CD4-positive, alpha-beta T cell treated with Interleukin-17A for 4 hours (primary cell): Measurements from ENCODE around the gene KRT9.
"Not testable (repeated sequence)": the region's sequence is repeated elsewhere in the genome, so short reads cannot be mapped to it uniquely, and the experiment has no call there.

Experiments
- DNase-seq: peaks from one replicate; pipeline ENCODE4 v3.0.0-alpha.2; 2020; ENCODE audit warnings: mixed read lengths

Gene KRT9

DNA sequence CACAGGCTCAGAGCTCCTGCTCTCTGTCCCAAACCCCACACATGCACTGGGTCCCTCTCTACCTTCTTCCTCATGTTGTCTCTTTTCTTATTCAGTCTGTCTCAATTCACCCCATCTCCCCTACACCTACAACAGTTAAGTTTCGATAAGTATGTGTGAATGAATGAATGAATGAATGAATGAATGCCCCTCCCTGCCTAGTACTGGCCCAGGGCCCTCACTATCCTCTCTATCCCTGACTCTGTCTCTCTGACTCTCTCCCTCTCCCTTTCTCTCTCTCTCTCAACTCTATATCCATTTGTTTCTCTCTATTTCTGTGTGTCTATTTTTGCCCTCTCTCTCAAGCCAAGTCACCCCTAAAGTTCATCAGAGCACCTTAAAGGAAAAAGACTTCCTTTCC, 6.7 kb upstream of the KRT9 start:
- DNase-seq = no peak

DNA sequence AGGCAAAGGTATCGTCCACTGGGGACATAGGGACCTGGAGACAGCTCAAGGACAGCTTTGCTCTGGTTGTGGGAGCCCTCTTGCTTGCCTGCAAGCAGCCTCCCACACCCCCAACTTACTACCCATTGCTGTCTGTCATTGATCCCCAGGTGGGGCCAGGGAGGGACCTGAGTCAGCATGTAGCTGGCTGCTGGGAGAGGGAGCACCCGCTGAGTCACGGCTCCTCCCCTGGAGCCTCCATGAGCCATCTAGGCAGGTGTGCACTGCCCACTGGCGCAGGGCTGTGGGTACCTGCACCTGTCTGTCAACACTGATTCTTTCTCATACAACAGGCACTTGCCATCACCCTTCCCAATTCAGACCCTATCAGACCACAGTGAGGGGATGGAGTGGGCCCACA, 4.9 kb upstream of the KRT9 start:
- DNase-seq = not testable (repeated sequence)

DNA sequence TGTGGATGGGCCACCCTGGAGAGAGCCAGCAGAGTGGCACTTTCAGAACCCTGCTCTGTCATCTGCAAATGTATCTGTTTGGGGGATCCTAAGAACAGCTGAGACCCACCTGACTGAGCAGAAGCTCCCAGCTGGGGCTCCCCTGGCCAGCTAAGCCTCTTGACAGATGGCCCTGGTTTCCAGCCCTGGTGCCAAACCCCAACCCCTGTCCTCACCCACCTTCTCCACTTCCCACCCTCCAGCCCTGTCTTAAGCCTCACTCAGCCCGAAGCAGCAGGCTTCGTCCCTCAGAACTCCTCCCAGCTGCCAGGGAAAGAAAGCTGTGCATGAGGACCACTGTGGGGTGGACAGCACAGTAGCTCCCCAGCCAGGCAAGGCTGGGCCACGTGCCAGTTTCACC, 3.5 kb upstream of the KRT9 start:
- DNase-seq = no peak

DNA sequence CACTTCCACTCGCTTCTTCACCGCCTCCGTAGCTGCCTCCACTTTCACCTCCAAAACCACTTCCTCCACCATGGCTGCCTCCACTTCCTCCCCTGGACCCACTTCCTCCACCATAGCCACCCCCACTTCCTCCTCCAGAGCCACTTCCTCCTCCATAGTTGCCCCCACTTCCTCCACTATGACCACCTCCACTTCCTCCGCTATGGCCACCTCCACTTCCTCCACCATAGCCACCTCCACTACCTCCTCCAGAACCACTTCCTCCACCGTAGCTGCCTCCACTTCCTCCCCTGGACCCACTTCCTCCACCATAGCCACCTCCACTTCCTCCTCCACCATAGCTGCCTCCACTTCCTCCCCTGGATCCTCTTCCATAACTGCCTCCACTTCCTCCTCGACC, 4.5 kb downstream of the KRT9 start:
- peak; percentile 12 for DNase-seq

DNA sequence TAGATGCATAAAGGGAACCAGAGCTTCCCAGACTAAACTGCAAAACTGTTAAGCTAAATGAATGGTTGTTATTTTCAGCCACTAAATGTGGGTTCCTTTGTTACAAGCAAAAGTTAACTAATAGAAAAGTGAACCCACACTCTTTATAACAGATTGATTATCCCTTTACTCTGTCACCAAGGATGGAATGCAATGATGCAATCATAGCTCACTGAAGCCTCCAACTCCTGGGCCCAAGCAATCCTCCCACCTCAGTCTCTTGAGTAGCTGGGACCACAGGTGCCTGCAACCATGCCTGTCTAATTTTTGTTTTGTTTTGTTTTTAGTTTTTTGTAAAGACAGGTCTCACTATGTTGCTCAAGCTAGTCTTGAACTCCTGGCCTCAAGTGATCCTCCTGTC, 6.5 kb downstream of the KRT9 start:
- DNase-seq = no peak

DNA sequence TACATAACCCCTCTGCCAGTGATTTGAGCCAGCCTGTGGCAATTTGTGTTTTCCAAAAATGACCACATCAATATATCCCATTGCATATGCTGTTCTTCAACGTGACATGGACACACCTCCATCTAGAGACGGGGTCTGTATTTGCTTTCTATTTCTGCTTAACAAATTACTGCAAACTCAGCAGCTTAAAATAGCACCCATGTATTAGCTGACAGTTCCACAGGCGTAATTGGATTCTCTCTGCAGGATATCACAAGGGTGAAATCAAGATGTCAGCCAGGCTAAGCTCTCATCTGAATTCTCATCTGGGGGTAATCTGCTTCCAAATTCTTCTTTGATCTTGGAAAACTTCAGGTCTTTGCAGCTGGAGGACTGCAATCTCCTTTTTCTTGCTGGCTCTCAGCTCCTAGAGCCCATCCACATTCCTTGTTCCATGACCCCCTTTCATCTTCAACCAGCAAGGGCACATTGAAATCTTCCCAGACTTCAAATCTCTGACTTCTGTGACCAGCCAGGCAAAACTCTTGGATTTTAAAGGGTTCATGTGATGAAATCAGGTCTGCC, 8.2 kb downstream of the KRT9 start:
- DNase-seq = no peak

DNA sequence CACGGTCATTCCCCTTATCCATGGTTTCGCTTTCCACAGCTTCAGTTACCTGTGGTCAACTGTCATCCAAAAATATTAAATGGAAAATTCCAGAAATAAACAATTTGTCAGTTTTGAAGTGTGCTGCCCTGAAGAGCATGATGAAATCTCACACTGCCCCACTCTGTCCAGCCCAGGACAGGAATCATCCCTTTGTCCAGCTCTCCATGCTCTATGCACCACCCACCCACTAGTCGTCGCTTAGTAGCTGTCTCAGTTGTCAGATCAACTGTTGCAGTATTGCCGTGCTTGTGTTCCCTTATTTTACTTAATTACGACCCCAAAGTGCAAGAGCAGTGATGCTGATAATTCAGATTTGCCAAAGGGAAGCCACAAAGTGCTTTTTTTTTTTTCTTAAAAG, 10.3 kb downstream of the KRT9 start:
- DNase-seq = no peak

DNA sequence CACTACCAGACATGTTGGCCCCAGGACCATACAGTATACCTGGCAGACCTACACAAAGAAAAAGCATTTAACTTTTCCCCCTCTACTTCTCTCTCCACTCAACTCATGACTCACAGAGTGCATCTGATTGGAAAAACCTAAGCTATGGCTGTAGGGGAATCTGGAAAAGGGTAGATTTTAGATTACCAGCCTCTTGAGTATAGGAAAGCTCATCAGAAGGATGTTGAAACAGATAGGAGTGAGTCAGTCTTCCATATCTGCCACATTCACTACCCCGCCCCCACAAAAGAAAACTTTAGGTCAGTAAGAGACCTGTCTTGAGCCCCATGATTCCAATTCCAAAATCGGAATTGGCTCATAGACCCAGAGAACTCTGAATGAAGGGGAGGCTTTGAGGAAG, 12.3 kb downstream of the KRT9 start:
- DNase-seq = no peak

DNA sequence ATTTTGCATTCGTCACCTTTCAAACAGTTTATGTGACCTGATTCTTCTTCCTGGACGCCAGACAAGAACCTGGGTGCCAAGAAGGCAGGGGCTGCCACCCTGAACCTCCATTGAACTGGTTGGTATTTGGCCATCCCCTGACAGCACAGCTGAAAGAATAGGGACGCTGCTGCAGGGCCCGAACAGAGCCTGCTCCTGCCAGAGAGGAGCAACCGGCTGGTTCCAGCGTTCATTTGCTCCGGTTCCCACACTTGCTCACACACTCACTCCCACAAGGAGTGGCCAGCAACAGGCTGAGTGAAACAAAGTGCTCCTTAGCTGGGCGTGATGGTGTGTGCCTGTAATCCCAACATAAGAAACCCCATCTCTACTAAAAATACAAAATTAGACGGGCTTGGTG, 14.9 kb downstream of the KRT9 start:
- no peak for DNase-seq

DNA sequence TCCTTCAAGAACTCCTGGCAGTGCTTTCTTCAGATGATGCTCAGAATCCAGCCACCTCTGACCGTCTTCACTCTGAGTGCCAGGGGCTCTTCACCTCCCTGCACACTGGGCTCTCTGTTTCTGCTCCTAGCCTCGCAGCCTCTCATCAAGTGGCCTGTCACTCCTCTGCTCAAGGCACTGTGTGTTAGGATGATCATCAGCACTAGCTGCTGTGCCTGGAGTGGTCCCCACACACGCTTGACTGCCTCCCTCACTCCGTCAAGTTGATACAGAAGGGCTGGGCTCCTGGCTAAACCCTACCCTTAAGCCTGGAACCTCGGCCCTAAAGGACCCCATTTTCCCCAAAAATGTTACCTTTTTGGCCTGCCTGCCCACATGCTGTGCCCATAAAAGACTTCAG, 15.6 kb downstream of the KRT9 start:
- no peak for DNase-seq

DNA sequence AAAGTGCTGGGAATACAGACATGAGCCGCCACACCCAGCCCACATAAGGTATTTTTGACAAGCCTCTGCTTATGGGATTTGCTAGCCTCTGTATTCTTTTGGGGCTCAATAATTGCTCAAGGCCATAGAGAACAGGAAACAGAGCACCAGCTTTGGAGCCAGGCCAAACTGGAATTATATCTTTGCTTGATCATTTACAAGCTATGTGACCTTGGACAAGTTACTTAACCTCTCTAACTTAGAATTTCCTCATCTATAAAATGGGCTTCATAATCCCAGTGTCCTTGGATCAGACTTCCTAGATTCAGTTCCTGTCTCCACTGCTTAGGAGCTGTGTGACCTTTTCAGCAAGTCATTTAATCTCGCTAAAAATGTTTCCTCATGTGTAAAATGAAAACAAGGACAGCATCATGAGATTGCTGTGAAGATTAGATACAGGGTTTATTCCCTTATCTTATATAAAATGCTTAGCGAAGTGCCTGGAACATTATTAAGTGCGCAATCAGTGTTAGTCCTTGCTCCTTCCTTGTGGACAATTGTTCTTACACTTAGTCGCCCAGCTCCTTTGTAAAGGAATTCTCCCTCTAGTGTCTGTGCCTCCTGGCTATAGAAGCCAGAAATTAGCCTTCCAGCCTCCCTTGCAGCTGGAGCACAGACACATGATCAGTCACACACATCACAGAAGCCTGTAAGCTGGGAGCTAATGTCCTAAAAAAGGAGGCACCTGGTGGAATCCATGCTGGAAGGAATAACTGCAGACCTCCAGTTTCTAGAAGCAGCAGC, 16.6 kb downstream of the KRT9 start:
- no peak for DNase-seq

DNA sequence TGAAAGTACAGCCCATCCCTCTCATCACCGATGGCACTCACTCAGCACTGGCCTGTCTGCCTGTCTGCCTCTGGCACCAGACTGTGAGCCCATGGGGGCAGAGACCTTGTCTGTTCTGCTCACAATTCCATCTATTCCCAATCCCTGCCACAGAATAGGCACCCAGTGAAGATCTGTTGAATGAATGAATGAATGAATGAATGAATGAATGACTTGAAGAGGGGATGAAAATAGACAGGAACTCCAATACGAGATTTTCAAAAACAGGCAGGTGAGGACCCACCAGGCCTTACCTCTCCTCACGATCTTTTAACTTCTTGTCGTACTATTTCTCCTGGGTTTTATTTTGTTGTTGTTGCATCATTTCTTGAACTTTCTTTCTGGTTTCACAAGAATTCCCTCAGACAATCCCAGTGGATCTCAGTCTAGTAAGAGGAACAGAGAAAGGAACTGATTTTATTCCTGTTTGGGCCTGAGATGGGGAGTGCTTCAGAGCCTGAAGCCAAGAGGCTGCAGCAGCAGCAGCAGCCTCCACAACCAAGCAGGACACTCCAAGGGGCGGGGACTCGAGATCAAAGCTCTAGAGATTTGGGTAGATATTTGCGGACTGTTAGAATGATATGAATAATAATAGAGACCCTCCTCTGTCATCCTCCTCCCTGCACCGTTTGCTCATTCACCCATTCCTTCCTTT, 17.7 kb downstream of the KRT9 start:
- no peak for DNase-seq

DNA sequence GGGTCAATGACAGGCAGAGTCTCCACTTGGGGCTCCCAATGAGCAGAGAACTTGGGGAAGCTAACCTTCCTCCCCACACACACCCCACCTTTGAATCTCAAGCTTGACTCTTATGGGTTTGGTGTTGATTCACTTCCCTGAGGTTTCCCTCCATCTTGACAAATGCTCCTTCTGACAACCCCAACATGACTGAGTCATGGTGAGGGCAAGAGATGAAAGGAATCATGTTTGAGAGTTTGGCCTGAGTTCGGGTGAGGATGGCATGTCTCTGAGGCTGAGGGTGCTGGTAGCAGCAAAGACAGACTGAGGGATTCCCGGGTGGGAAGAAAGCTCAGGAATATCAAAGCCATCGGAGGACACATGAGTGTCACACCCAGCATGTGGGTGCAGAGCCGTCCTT, 18.7 kb downstream of the KRT9 start:
- DNase-seq = no peak

DNA sequence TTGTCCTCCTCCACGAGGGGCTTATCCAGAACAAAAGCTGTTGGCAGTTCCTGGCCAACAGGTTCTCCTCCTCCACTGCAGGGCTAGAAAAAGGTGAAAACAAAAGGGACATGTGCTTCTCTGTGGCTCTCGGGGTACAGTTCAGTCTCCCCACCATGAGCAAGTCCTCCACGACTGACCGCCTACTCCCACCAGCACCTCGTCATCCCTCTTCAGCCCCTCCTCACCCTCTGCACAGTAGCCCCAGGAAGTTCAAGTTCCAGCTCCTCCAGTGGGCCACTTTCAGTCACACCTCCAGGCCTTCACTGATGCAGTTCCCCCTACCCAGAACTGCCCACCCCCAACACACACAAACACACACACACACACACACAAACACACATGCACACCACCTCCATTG, 19.4 kb downstream of the KRT9 start:
- DNase-seq = no peak

DNA sequence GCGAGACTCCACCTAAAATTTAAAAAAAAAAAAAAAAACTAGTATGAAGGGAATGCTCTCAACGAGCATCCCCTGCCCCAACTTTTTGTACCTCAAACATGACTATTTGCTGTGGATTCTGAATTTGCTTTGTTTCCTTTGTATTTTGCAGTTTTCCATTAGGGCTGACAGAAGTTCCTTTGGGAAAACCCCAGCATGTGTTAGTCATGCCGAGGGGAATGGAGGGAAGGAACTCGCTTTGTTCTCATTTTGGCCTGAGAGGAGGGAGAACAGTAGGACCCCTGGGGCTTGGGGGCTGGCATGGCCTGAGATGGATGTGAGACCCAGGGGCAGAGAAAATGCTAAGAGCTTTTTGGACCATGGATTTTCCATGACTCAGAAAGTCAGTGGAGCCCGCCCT, 20.5 kb downstream of the KRT9 start:
- no peak for DNase-seq

DNA sequence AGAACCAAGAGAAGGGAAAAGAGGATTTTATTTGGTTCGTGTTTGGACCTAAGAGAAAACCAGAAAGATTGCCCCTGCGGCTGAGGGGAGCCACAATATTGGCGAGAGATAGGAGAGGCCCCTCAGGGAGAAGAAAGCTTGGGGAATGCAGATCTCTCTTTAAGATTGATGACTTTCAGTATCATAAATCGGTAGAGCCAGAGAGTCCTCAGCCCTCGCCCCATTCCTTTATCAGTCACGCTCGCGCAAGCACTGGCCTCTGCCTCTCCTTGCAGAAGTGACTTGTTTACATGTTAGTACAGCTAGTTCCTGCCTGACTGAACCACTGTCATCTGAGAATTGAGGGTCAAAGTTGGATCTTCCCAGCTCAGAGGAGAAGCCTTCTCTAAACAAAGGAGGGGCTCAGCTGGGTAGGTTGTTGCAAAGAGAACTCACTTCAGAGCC, 22.2 kb downstream of the KRT9 start:
- DNase-seq = no peak

DNA sequence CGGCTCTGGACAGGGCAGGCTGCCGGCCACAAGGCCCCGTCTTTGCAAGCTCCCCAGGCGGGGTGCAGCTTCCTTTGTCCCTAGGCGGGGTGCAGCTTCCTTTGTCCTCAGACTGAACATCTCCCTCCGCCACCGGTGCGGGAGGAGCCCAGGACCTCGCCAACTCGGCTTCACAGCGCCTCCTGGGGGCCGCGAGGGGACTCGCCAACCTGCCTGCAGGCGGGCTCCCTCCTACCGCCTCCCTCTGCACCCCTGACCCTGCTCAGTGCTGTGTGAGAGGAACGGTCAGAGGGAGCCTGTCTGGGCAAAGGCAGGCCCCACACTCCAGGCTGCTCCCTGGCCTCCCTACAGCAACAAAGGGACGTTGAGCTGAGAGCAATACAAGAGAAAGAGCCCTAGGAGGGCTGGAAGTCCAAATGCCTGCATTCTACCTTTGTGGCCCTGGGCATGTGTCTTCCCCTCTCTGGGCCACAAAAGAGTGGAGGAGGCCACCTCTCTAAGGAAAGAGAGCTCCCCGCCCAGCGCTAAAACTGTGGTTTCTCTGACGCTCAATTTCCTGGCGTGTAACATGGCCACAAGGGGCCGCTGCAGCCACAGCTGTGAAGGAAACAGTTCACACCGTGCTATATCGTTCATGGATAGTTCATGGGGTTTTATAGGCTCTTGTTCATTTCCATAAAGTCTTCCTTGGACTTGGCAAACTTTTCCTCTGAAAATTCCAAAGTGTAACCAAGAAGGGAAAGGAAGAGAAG, 22.8 kb downstream of the KRT9 start:
- DNase-seq = peak; percentile 90

DNA sequence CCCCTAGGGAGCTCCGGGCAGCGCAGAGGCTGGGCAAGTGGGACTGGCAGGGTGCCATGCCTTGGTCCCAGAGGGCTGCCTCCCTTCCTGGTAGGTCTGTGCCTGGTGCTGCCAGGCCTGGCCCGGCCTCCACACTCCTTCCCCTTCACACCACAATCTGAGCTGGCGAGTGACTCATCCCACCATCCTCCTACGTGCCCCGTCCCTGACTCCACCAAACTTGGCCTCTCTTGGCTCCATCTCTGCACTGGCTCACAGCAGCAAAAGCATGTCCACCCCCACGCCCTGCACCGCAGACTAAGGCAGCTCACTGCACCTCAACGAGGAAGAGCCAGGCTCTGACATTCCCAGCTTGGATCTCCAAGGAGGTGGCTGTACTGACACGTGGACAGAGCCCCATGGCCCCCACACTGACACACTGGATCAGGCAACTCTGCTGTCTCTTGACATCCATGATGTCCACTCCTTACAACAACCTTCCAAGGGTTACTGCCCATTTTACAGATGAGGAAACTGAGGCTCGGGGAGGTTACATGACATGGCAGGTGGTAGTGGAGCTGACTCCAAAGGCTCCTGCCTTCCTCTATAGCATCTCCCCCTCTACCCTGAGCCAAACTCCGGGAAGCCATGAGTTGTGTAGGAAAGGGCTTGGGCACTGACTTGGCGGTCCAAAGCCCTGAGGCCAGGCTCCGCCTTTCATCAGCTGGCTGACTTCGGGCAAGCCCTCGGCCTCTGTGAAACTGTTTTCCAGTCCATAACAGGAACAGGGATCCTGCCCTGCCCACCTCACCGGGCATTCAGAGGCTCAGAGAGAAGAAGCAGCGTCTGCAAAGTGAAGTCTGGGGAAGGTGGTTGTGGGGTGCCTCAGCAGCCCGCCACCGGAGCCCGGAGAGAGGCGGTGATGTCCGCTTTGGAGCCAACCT, 23.7 kb downstream of the KRT9 start:
- peak; percentile 58 for DNase-seq

DNA sequence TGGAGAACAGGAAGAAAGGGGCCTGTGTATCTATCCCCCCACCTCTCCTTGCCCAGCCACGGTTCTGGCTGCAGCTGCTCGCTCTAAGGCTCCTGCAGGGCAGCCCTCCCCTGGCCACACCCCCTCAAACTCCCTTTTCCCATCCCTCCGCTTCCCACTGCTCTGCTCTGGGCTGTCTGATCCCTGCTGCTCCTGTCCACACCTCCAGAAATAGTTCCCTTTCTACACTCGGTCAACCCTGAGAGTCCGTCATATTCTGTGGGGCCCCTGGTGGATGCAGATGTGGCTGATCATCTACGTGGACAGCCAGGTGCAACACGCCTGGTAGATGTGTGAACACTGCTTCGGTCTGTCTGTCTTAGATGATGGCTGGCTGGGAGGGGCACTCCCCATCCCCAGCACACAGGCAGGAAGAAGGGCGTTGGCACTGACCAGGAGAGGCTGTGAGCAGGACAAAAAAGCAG, 24.4 kb downstream of the KRT9 start:
- DNase-seq = no peak

DNA sequence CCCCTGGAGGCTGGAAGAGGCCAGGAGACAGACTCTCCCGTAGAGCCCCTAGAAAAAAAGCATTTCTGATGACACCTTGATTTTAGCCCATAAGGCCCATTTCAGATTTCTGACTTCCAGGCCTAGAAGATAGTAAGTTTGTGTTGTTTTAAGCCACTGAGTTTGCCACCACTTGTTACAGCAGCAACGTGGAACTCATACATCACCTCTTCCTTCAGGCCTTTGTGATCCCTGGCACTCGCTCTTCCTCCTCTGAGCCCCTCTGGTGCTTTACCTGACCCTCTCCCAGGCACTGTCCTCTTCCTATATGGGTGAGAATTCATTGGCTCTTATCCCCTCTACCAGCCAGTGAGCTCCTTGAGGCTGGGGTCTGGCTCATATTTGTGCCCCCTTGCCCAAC, 25.0 kb downstream of the KRT9 start:
- DNase-seq = no peak

DNA sequence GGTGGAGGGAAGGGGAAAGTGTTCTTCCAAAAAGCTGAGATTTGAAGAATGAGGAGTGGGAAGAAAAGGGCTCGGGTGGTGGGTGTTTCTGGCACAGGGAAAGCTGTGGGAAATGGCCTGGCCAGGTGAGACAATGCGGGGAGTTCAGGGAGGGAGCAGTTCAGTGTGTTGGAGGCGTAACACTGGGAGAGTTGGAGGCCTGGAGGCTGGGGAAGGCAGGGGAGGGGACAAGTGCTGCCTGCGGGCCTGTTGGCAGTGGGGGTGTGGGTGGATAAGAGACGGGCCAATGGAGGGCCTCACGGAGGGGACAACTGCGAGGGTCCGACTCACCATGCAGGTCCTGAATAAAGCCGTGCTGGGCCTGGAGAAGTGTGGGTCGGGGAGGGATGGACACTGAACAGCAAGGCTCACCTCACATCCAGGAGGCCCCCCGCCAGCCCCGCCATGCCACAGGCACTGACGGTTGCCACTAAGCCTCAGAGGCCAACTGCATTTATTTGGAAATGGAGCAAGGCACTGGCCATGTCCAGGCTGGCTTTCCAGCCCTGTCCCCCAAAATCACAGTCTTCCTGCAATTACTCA, 25.9 kb downstream of the KRT9 start:
- no peak for DNase-seq

DNA sequence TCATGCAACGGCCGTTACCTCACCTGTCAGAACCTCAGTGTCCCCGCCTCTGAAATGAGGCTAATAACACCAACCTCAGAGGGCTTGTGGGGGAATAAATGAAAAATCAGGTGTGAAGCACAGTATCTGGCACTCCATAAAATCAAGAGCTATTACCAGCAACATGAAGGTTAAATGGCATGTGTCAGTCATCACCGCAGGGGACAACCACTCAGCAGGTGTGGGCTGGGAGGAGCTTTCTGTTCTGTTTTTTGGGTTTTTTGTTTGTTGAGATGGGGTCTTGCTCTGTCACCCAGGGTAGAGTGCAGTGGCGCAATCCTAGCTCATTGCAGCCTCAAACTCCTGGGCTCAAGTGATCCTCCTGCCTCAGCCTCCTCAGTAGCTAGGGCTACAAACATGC, 26.9 kb downstream of the KRT9 start:
- no peak for DNase-seq
